ENCODE results near the gene CIITA.
"Not testable (repeated sequence)": the region's sequence is repeated elsewhere in the genome, so short reads cannot be mapped to it uniquely, and the experiment has no call there.

Gene CIITA

DNA sequence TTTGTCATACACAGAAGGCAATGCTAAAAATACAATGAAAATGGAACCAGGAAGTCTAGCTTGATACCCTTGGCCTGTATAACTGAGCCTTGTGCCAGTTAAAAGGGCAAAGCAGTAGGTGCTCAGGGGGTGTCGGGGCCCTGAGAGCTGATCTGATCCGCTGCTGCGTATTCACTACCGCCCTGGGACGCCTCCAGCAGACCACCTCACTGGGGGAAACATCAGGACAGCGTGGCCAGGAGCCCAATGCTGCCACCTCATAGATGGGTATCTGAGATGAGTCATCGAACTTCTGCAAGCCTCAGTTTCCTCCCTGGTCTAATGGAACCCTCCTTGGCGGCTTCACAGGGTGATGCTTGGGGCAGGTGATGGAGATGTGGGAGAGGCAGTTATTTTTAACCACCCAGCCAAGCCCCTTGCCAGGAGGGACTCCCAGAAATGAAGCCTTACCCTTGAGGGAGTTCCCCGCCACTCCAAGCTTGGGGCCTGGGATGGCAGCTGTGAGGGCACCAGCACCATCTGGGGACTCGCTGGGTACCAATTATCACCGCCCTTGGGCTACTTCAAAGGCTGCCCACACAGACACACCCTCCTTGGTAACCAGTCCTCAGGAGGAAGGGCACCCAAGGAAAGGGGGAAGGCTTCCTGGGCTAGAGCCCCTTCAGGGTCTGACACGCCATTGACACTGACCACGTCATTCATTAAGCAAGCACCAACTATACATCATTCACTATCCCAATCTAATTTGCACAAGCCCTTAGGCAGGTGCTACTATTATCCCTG is 57.5 kb downstream of the CIITA start:
- DNase-seq (ENCODE audit: low read depth), result no peak

DNA sequence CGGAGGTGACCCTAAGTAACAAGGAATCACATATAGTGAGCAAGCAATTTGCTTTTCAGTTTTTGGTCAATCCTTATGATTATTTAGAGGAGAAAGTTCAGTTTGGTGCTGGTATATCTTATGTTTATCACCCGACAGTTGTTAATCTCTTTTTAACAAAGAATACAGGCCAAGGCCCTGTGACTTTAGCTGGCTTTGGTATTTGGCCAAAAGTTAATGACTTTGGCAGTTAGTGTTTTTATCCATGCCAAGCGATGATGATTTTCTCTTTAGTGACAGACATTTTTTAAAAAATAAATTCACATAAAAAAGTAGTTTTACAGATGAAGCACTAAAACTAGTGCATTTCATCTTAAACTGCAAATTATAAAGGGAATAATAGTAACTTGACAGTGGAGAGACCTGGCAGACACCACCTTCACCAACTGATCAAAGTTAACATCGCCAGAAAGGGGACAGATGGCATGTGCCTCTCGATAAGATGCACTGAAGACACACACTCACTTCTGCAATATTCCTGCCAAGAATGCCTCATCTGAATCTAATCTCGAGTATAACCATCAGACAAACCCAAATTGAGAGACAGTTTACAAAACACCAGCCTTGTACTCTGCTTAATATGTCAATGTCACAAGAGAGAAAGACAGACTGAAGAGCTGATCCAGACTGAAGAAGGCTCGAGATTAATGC is 58.4 kb downstream of the CIITA start:
- DNase-seq (ENCODE audit: low read depth), result no peak

DNA sequence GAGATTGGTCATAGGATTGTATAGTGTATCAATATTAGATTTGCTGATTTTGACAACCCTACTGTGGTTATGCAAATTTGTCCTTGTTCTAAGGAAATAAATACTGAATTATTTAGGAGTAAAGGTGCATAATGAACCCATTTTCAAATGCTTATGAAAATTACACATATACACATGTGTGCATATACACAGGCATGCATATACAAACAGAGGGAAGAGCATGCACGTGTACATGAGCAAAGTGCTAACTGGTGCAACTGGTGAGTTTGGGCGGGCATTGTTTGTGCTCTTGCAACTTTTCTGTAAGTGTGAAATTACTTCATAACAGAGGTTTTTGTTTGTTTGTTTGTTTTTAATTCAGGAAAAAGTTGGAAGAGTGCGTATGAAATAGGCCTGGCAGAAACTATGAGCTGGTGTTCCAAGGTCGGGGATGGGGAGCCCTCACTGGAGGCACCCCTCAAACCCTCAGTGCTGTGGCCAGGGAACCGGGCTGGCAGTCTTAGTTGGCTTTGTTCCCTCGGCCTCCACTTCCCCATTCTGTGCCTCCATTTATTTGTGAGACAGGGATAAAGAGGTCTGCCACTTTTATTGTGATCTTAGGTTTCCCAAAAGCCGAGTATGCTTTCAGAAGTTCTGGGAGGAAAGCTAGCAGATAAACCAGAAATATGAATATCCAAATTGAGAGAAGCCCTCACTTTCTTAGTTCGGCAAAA is 59.4 kb downstream of the CIITA start:
- DNase-seq (ENCODE audit: low read depth), result no peak

DNA sequence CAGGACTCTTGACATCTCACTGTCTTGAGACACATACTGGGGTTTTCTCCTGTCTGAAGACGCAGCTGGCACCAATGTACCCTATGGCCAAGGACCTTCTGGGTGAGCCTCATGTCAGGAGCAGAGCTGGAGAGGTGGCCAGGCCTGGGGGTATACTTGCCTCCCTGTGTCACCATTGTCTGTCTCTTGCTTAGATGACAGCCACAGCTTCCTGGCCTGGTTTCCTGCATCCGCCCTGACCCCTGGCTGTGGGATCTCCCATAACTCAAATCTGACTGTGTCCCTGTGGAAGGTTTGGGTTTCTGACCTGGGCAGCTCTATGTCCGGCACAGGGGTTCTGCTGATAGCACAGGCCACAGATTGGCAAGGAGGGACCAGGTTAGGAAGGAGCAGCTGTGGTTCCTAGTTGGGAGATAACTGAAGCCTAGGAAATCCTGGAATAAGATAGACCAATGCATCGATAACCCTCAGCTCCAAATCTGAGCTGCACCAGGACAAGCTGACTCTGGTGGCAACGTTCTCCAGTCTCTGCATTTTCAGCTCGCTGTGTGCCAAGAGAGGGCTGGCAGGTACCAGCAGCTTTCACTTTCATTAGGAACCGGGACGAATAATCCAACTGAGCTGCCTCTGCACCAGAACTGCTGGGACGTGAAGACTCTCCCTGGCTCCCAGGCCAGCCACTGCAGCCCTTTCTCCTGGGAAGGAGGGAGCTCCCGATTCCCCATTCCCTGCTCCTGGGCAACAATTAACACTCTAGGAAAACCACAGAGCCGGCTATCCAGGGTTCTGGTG is 60.3 kb downstream of the CIITA start:
- no peak for DNase-seq (ENCODE audit: low read depth)

DNA sequence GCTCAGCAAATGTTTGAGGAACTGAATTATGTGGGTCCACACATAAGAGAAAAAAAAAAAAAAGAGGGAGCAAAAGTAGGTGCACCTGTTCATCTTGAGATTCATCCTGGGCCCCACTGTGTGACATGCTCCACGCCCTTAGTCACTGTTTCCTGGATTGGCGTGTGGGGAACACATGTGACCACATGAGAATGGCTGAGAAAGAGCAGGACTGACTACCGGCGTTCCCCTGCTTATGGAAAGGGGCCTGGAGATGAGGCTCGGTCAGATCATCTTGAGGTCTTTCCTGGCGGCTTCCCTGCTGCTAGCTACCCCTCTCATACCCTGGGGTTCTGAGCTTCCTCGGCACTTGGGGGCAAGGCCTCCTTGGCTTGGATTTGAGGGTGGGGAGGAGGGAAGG is 61.3 kb downstream of the CIITA start:
- no peak for DNase-seq (ENCODE audit: low read depth)

DNA sequence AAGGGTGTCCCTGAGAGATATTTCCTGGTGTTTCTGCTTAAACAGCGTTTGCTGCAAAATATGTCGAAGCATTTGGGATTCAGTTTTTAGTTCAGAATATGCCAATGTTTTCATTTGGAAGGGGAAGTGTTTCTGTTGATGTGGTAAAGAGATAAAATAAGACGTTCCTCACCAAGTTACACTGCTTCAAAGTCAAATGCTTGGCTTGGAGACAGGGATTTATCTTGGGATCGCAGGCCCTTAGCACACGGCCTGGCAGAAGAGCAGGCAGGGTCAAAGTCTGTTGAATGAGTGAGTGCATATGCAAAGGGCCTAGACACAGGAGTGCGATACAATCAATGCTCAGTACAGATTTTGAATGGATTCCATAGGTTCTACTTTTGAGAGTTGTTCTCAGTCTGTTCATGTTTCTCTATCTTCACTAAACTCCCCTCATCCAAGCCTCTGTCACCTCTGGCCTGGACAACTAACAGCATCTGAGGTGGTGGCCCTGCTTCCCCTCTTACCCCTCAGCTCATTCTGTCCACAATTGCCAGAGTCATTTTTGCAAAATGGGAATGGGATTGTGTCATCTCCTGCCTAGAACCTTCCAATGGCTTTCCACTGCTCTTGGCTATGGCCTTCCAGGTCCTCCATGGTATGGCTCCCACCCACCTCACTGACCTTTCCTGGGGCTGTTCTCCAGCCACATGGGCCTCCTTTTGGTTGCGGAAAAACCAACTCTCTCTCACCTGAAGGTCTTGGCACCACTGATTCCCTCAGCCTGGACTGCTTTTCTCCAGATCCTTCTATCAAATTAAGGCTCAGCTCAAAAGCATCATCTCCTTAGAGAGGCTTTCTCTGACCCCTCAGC is 62.0 kb downstream of the CIITA start:
- no peak for DNase-seq (ENCODE audit: low read depth)

DNA sequence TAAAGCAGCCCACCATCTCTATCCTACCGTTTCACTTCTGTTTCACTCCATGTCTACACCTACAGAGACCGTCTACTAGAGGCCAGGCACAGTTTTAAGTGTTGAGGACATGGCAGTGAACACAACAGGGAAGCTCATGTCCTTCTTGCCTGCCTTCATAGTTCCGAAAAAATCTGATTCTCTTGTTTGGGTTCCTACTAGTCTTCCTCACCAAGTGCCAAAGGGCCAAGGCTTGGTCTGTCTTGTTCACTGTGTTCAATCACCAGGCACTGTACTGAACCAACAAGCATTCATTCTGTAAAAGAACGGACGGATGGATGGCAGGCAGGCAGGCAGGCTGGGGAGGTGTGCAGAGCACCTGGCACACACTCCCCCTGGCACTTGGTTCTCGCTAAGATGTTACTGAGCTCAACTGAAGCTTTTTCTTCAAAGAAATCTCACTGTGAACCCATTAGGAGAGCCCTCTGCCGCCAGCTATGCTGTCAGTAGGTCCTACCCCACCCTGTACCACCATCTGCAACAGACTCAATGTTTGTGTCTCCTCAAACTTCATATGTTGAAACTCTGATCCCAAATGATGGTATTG is 62.7 kb downstream of the CIITA start:
- DNase-seq (ENCODE audit: low read depth), result no peak

DNA sequence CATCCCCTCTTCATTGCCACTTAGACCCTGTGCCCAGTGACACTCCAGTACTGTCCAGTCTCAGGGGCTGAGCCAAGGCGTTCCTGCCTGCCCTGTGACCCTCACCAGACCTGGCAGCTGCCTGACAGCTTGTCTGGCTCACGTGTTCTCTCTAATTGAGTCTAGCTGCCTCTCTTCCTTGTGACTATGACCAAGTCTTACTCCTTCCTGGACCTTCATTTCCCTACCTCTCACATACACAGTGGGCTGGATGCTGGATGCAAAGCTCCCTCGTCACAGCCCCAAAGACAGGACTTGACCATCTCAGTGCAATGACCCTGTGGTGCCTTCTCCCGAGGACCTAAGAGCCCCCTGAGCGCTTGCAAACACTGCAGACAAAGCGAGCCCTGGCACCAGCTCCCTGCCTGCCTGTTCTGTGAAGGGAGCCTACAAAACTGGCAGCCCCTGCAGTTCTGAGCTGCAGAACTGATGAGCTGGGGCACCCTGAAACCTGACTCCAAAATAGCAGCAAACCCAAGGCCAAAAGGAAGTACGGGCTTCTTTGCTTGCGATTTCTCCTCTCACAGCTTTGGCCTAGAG is 63.6 kb downstream of the CIITA start:
- DNase-seq (ENCODE audit: low read depth), result no peak

DNA sequence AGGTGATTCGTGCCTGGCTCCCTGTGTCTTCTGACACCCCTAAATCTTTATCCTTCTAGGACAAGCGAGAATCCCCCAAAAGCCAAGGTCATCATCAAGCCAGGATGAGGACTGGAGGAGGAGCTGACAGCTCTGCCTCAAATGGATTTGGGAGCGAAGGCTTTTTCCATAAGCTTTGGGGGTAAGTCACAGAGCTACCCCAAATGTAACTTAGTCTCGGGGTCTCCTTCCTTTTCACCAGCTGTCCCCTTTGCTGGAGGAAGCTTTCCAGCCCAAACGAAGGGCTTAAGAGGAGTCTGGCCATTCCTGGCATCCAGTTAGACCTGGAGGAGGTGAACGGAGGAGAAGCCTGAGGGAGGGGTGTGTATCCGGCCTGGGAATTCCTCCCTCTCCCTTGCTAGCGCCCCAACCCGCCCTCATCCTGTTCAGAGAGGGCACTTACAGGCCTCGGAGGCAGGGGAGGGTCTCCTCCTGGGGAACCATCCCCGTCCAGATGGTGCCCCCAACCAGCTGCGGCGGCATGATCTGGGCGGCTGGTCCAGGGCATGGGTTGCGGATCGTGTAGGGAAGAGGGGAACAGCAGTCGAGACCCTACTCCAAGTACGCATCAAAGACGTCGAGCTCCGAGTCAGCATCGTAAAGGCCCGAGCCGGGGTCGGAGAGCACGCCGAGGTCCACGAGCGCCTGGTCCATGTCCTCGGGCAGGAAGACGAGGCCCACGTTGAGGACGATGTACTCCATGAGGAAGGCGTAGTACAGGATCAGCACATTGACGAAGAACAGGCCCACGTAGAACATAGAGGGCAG is 64.3 kb downstream of the CIITA start:
- DNase-seq (ENCODE audit: low read depth), result no peak

DNA sequence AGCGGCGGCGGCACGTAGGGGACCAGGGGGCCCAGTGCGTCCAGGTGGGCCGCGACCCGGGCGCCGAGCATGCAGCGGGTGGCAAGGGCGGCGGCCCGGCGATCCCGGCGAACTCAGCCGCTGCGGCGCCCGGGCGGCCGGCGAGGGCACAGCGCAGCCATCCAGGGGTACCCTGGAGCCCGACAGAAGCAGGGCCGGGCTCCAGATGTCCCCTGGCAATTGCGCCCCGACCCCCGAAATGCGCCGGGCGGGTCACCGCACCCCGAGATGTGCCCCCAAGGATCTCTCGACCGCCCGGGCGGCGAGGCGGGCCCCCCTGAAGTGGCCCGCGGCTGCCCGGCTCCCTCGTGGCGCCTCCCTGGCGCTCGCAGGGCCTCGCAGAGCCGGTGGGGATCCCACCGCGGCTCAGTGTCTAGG is 64.9 kb downstream of the CIITA start:
- not testable (repeated sequence) for DNase-seq (ENCODE audit: low read depth)

DNA sequence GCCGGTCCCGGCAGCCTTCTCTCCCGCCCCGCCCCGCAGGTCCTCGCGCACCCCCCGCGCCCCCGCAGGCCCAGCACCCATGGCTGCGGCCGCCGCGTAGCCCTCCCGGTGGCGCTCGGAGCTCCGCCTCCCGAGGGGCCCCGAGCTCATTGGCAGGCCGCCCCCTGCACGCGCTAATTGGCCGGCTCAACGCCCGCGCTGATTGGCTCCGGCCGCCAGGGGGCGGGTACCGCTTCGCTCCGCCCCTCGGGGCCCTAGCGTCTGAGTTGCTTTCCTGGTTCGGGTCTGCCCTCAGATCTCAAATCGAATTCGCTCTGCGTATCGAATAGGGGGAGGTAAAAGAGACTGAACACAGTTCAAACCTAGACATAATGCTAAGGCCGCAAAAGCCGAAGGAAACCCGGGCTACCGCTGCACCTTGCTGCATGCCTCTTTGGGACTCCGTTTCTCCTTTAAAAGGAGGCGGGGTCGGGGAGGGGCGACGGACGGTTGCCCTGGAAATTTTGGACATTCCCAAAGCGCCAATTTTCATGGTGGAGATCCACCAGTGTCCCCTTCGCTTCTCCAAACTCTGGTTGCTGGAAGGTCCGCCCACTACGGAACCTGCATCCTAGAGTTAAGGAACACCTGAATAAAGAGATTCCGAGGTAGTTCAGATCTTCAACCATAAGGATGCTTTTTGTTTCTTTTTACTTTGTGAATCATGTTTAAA is 65.5 kb downstream of the CIITA start, which contains the start of gene DEXI:
Gene DEXI, minus strand, starts transcription at position 117 of the 712 bp plus-strand sequence. CDS start 463 bp downstream, outside the sequence.
- peak; percentile 94 for DNase-seq (ENCODE audit: low read depth)

DNA sequence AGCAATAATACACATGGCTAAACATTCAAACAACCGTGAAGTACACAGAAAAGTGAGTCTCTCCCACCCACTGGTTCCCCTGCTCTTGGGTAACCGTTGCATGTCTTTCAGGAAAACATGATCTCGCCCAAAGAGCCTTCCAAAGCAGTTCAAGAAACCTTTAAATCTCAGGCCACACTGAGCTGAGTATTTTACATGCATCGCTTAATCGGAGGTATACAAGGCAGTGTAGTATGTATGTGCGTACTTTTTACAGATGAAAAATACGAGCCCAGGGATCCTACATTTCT is 66.0 kb downstream of the CIITA start:
- no peak for DNase-seq (ENCODE audit: low read depth)

DNA sequence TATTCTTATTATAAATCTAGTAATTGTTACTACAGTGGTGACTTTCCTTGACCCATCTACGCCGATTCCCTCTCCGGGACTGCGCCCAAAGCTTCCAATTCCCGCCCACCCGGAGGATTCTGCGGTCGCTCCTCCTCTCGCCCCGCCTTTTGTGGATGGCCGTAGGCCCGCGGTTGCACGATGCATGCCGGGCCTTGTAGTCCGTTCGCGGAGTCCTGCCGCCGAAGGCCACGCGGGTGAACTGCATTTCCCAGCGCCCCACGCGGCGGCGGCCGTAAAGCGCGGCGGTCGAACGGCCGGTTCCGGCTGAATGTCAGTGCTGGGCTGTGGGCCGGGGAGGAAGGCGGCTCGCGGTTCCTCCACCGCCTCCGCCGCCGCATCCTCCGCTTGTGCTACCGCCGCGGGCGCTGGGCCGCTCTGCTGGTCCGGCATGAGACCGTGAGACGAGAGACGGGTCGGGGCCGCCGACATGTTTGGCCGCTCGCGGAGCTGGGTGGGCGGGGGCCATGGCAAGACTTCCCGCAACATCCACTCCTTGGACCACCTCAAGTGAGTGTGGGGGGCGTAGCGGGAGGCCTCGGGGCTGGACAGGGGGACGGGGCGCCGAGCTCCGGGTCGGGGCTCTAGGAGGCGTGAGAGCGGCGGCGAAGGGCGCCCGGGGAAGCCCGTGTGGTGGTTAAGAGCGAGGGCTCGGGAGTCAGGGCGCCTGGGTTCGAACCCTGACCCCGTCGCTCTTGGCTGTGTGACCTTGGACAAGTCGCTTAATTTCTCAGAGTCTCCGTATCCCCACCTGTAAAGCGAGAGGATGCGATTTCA is 67.5 kb downstream of the CIITA start, which contains the start of gene CLEC16A:
Gene CLEC16A, plus strand, starts transcription at position 316 of the 816 bp plus-strand sequence. Its CDS starts 154 bp downstream, at position 470.
- peak; percentile 95 for DNase-seq (ENCODE audit: low read depth)

DNA sequence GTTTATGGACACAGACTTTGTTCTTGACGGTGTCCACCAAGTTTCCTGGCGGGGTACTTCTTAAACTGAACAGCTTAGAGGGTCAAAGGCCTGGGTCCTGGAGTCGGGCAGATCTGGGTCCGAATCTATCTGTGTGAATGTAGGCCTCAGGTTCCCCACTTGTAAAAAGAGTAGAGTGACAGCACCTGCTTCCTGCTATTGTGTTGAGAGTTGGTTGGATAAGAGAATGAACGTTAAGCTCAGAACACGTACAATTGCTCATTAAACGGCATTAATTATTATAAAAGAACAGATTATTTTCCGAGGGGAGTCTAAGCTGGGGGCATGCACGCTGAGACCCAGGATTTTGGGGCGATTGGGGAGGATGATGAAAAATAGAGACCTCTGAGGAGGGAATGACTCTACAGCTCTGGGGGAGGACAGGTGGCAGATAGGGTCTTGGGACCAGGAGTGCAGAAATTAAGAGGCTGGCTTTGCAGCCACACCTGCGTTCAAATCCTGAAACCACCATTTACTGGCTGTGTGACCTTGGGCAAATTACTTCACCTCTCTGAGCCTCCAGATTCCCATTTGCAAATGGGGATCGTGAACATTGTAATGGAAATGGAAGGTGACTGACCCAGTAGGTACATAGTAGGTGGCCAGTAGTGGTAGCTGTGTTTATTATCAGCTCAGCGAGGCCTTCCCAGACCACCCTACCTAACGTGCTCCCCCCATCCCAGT is 68.2 kb downstream of the CIITA start:
- DNase-seq (ENCODE audit: low read depth), result no peak

DNA sequence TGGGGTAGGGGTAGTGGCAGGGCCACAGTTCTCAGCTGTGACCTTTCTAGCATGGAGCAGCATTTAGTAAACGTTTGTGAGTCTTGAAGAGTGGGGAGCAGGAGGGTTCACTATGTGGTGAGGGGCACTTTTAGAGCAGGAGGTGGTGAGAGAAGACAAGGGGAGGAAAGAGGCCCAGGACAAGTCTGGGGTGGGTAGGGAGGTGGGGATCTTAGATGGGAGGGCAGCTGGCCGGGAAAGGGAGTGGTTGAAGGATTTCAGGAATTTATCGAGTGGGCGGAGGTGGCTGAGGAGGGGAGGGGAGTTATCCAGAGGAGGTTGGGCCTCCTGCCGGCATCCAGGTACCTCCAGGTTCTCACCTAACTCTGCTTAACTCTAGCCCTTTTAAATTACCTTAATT is 69.3 kb downstream of the CIITA start:
- DNase-seq (ENCODE audit: low read depth), result no peak

DNA sequence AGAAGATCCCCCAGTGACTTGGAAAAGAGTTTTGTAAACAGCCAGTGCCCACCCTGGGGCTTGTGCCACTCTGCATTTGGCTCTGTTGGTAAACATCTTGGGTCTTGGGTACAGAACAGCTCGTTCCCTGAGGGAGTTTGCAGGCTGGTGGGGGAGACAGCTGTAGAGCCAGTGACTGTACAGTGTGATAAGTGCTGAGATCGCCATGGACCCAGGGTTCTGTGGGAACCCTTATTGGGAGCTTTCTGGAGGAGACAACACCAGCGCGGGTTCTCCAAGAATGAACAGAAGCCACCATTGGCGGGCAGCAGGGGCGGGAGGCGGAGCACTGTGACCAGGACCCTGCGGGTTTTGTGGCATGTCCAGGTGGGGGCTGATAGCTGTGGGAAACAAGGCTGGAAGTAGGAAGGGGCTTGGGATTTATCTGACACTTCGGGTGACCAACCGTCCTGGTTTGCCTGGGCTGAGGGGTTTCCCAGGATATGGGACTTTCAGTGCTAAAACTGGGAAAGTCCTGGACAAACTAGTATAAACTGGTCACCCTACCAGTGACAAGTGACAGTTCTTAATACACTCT is 70.3 kb downstream of the CIITA start:
- DNase-seq (ENCODE audit: low read depth), result no peak

DNA sequence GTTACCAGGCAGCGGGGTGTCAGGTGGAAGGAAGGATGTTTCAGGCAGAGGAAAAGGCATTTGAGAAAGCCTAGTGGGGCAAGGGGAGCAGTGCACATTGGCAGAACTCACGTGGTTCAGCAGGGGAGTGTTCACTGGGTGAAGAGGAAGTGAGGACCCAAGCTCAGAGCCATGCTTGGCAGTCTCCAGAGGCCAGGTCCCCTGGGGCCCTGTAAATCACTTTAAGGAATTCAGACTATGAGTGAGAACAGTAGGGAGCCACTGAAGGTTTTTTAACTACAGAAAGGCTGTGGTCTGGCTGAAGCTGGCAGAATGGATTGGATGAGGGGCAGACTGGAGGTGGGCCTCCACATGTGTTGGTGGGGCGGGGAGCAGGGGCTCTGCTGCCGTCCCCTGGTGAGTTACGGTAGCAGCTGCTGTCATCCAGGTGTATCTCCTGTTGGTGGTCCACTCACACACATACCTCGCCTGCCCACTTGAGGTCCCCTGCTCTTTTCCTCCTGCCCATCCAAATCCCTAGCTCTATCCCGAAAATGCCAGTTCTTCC is 72.5 kb downstream of the CIITA start:
- no peak for DNase-seq (ENCODE audit: low read depth)

Measured in activated T-cell treated with anti-CD3 and anti-CD28 coated beads for 24 hours (primary cell).